Activated T-cell treated with anti-CD3 and anti-CD28 coated beads for 1 hour (primary cell): ENCODE data around the gene MANF.

Experiments used
- DNase-seq: peaks from one replicate; pipeline ENCODE4 v3.0.0-alpha.2; 2020; ENCODE audit warnings: low read depth

MANF gene

DNA sequence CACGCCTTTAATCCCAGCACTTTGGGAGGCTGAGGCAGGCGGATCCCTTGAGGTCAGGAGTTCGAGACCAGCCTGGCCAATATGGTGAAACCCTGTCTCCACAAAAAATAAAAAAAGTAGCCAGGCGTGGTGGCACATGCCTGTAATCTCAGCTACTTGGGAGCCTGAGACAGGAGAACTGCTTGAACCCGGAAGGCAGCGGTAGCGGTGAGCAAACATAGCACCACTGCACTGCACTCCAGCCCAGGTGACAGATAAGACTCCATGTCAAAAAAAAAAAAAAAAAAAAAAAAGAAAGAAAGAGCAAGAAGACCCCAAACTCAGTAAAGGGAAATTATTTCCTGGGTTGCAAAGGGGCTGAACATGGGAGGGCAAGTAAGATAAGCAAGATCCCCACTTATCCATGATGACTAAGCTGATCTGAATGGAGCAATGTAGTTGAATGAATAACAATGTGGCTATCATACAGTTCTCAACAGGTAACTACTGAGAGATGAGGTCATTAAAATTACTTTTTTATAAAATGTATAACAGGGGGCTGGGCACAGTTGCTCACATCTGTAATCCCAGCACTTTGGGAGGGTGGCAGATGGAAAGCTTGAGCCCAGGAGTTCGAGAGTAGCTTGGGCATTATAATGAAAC, 52.0 kb downstream of the MANF start:
- DNase-seq, result no peak
